WTC11 (cell line): Measurements from ENCODE around the gene SSC5D. TPM values are rescaled to one million over a fixed set of nuclear protein-coding genes. Genes with fewer than 3 reads are reported as not detected.

Experiments
- ATAC-seq: fragments of 200-7000 bp; cut with Tn5 transposase; 2 replicates; pipeline ENCODE4 v1.10.0; 2021; ENCODE audit warnings: mild to moderate bottlenecking, moderate library complexity
- CTCF ChIA-PET: fragments of 300-600 bp; sonication (Branson Sonifier 250); formaldehyde crosslinking; loops from one replicate; lab custom pipeline; 2021; ENCODE audit warnings: antibody characterized with exemption; lab: Charles Lee
- POLR2A ChIA-PET: fragments of 350-600 bp; sonication (Branson Sonifier 250); formaldehyde crosslinking; loops from one replicate; lab custom pipeline; 2021; ENCODE audit warnings: antibody characterized with exemption; lab: Charles Lee
- DNase-seq: peaks from one replicate; pipeline ENCODE4 v3.0.0; 2021; ENCODE audit warnings: low spot score
- H3K27ac Mint-ChIP-seq: 2 replicates; pipeline ENCODE4 v1.8.0; 2021; ENCODE audit warnings: mixed read lengths
- H3K27me3 Mint-ChIP-seq: 2 replicates; pipeline ENCODE4 v1.8.0; 2021; ENCODE audit warnings: low read depth, mild to moderate bottlenecking, moderate library complexity, mixed read lengths
- H3K36me3 Mint-ChIP-seq: 2 replicates; pipeline ENCODE4 v1.8.0; 2021; ENCODE audit warnings: mixed read lengths
- H3K4me1 Mint-ChIP-seq: 2 replicates; pipeline ENCODE4 v1.8.0; 2022; ENCODE audit warnings: mixed read lengths
- H3K4me3 Mint-ChIP-seq: 2 replicates; pipeline ENCODE4 v1.8.0; 2021; ENCODE audit warnings: mild to moderate bottlenecking, moderate library complexity, mixed read lengths
- H3K9me3 Mint-ChIP-seq: 2 replicates; pipeline ENCODE4 v1.8.0; 2021; ENCODE audit warnings: mixed read lengths
- ATF1 ChIP-seq: sonication (generic); formaldehyde crosslinking; IDR thresholded peaks from 2 replicates; pipeline ENCODE4 v1.8.1; 2023; ENCODE audit warnings: mild to moderate bottlenecking, moderate library complexity, missing genetic modification reagents
- FOXP1 ChIP-seq: sonication (generic); formaldehyde crosslinking; IDR thresholded peaks from 2 replicates; pipeline ENCODE4 v1.8.0; 2022; ENCODE audit warnings: missing genetic modification reagents, mild to moderate bottlenecking, moderate library complexity, borderline replicate concordance
- NFATC4 ChIP-seq: fragments of 250-450 bp; sonication (Bioruptor Pico); IDR thresholded peaks from 2 replicates; pipeline ENCODE4 v1.9.0; 2021; ENCODE audit warnings: mild to moderate bottlenecking
- NFE2L1 ChIP-seq: sonication (generic); formaldehyde crosslinking; IDR thresholded peaks from 2 replicates; pipeline ENCODE4 v1.8.1; 2023; ENCODE audit warnings: missing genetic modification reagents
- NFYB ChIP-seq: sonication (generic); formaldehyde crosslinking; conservative IDR thresholded peaks from 2 replicates; pipeline ENCODE4 v1.8.0; 2022; ENCODE audit warnings: low read depth, missing genetic modification reagents
- NR2C2 ChIP-seq: sonication (generic); formaldehyde crosslinking; IDR thresholded peaks from 2 replicates; pipeline ENCODE4 v1.8.0; 2022; ENCODE audit warnings: mild to moderate bottlenecking, missing genetic modification reagents
- NR3C1 ChIP-seq: sonication (generic); formaldehyde crosslinking; conservative IDR thresholded peaks from 2 replicates; pipeline ENCODE4 v1.8.1; 2023; ENCODE audit warnings: low read depth, mild to moderate bottlenecking, missing genetic modification reagents
- SMAD3 ChIP-seq: sonication (generic); formaldehyde crosslinking; IDR thresholded peaks from 2 replicates; pipeline ENCODE4 v1.8.0; 2022; ENCODE audit warnings: missing genetic modification reagents, mild to moderate bottlenecking, borderline replicate concordance
- SMAD4 ChIP-seq: sonication (generic); formaldehyde crosslinking; IDR thresholded peaks from 2 replicates; pipeline ENCODE4 v1.8.0; 2022; ENCODE audit warnings: mild to moderate bottlenecking, missing genetic modification reagents
- SOX15 ChIP-seq: fragments of 250-450 bp; sonication (Bioruptor Pico); IDR thresholded peaks from 2 replicates; pipeline ENCODE4 v1.9.0; 2021; ENCODE audit warnings: mild to moderate bottlenecking
- SP1 ChIP-seq: sonication (generic); formaldehyde crosslinking; conservative IDR thresholded peaks from 2 replicates; pipeline ENCODE4 v1.8.1; 2022; ENCODE audit warnings: missing genetic modification reagents
- TCF7 ChIP-seq: sonication (generic); formaldehyde crosslinking; IDR thresholded peaks from 2 replicates; pipeline ENCODE4 v1.8.0; 2022; ENCODE audit warnings: mild to moderate bottlenecking, low read depth, missing genetic modification reagents, moderate library complexity
- ZNF121 ChIP-seq: sonication (generic); formaldehyde crosslinking; IDR thresholded peaks from 2 replicates; pipeline ENCODE4 v1.8.0; 2023; ENCODE audit warnings: missing genetic modification reagents
- ZNF317 ChIP-seq: sonication (generic); formaldehyde crosslinking; IDR thresholded peaks from 2 replicates; pipeline ENCODE4 v1.8.1; 2023; ENCODE audit warnings: low read depth, mild to moderate bottlenecking, moderate library complexity, missing genetic modification reagents, borderline replicate concordance
- total RNA-seq: library from RNA; stranded (reverse); gene quantifications from 3 replicates; pipeline ENCODE4 v1.2.3, GENCODE V29; 2021
- TF ChIP-seq, protein P1 (sequence below): sonication (generic); formaldehyde crosslinking; IDR thresholded peaks from 2 replicates; pipeline ENCODE4 v1.8.1; 2023; ENCODE audit warnings: mild to moderate bottlenecking, missing genetic modification reagents
- TF ChIP-seq, protein P2 (sequence below): sonication (generic); formaldehyde crosslinking; IDR thresholded peaks from 2 replicates; pipeline ENCODE4 v1.8.1; 2022; ENCODE audit warnings: mild to moderate bottlenecking, moderate library complexity, missing genetic modification reagents
- TF ChIP-seq, protein P3 (sequence below): sonication (generic); formaldehyde crosslinking; IDR thresholded peaks from 2 replicates; pipeline ENCODE4 v1.8.1; 2023; ENCODE audit warnings: mild to moderate bottlenecking, missing genetic modification reagents, borderline replicate concordance
- TF ChIP-seq, protein P4 (sequence below): sonication (generic); formaldehyde crosslinking; conservative IDR thresholded peaks from 2 replicates; pipeline ENCODE4 v1.8.1; 2023; ENCODE audit warnings: mild to moderate bottlenecking, low read depth, missing genetic modification reagents, moderate library complexity
- TF ChIP-seq, protein P5 (sequence below): sonication (generic); formaldehyde crosslinking; IDR thresholded peaks from 2 replicates; pipeline ENCODE4 v1.8.0; 2022; ENCODE audit warnings: mild to moderate bottlenecking, missing genetic modification reagents
- TF ChIP-seq, protein P6 (sequence below): fragments of 250-450 bp; sonication (Bioruptor Pico); IDR thresholded peaks from 2 replicates; pipeline ENCODE4 v1.9.0; 2021; ENCODE audit warnings: mild to moderate bottlenecking
- TF ChIP-seq, protein P7 (sequence below): fragments of 250-450 bp; sonication (Bioruptor Pico); IDR thresholded peaks from 2 replicates; pipeline ENCODE4 v1.9.0; 2021; ENCODE audit warnings: moderate library complexity, mild to moderate bottlenecking, inconsistent platforms, borderline replicate concordance

SSC5D gene
- total RNA-seq, 1 experiment from 2014 or later = 2.9 TPM

DNA sequence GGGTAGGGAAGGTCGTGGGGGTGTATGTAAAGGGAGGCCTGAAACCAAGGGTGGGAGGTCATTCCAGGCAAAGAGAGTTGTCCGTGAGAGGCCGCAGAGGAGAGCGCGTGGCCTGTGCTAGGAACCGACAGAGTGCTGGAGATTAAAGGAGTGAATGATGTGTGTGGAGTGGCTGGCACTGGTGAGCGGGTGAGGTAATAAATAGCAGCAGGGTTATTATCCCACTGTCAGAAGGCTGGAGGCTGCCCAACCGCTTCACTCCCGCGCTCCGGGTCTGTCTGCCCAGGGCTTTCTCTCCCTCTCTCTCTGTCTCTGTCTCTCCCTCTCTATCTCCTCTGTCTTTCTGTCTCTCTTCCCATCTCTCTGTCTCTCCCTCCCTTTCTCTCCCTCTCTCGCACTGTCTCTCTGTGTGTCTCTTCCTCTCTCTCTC, 75.0 kb downstream of the SSC5D start (continued):
- TF ChIP-seq, protein P1, sequence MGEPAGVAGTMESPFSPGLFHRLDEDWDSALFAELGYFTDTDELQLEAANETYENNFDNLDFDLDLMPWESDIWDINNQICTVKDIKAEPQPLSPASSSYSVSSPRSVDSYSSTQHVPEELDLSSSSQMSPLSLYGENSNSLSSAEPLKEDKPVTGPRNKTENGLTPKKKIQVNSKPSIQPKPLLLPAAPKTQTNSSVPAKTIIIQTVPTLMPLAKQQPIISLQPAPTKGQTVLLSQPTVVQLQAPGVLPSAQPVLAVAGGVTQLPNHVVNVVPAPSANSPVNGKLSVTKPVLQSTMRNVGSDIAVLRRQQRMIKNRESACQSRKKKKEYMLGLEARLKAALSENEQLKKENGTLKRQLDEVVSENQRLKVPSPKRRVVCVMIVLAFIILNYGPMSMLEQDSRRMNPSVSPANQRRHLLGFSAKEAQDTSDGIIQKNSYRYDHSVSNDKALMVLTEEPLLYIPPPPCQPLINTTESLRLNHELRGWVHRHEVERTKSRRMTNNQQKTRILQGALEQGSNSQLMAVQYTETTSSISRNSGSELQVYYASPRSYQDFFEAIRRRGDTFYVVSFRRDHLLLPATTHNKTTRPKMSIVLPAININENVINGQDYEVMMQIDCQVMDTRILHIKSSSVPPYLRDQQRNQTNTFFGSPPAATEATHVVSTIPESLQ (CRISPR knock-in tag) = no peak
- TF ChIP-seq SMAD3 (CRISPR knock-in tag) (no peak), NFYB (CRISPR knock-in tag) (no peak), FOXP1 (CRISPR knock-in tag) (no peak), TCF7 (no peak)
- TF ChIP-seq, protein P2, sequence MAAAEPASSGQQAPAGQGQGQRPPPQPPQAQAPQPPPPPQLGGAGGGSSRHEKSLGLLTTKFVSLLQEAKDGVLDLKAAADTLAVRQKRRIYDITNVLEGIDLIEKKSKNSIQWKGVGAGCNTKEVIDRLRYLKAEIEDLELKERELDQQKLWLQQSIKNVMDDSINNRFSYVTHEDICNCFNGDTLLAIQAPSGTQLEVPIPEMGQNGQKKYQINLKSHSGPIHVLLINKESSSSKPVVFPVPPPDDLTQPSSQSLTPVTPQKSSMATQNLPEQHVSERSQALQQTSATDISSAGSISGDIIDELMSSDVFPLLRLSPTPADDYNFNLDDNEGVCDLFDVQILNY (CRISPR knock-in tag) = no peak

DNA sequence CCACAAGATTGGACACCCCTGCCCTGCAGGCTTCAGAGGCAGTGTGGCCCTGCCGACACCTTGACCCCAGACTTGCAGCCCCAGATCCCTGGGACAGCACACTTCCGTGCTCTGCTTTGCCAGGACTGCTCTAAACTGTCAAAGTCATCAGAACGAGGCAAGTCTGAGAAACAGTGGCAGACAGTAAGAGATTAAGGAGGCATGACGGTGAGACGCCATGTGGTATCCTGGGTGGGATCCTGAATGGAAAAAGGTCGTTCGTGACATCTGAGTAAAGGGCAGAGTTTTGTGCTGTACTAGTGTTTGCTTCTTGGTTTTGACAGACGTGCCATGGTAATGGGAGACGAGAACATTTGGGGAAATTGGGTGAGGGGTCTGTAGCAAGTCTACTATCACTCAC, 78.6 kb downstream of the SSC5D start:
- no peaks in the 10 kb centered on the region for H3K36me3 Mint-ChIP-seq
- no peak overlapping the region for H3K27ac Mint-ChIP-seq
- no peak overlapping the region for H3K4me3 Mint-ChIP-seq
- ChIA-PET POLR2A (no interaction called here), CTCF (interaction anchor here (0.9 kb wide), 1 partner anchor 99 kb away, joined by 3 read pairs; no protein-coding TSS in a partner anchor)
- no peak for DNase-seq
- no peak for ATAC-seq
- 0 out of 2 replicates have a peak, but pooled peaks cover 3% of the 10 kb centered on the region for H3K9me3 Mint-ChIP-seq
- peaks cover 11% of the 10 kb centered on the region for H3K27me3 Mint-ChIP-seq
- no peaks in the 10 kb centered on the region for H3K4me1 Mint-ChIP-seq
- TF ChIP-seq NFATC4 (CRISPR knock-in tag) = no peak
- no peak for TF ChIP-seq ZNF317
- no peak for TF ChIP-seq FOXP1 (CRISPR knock-in tag)
- TF ChIP-seq, protein P3, sequence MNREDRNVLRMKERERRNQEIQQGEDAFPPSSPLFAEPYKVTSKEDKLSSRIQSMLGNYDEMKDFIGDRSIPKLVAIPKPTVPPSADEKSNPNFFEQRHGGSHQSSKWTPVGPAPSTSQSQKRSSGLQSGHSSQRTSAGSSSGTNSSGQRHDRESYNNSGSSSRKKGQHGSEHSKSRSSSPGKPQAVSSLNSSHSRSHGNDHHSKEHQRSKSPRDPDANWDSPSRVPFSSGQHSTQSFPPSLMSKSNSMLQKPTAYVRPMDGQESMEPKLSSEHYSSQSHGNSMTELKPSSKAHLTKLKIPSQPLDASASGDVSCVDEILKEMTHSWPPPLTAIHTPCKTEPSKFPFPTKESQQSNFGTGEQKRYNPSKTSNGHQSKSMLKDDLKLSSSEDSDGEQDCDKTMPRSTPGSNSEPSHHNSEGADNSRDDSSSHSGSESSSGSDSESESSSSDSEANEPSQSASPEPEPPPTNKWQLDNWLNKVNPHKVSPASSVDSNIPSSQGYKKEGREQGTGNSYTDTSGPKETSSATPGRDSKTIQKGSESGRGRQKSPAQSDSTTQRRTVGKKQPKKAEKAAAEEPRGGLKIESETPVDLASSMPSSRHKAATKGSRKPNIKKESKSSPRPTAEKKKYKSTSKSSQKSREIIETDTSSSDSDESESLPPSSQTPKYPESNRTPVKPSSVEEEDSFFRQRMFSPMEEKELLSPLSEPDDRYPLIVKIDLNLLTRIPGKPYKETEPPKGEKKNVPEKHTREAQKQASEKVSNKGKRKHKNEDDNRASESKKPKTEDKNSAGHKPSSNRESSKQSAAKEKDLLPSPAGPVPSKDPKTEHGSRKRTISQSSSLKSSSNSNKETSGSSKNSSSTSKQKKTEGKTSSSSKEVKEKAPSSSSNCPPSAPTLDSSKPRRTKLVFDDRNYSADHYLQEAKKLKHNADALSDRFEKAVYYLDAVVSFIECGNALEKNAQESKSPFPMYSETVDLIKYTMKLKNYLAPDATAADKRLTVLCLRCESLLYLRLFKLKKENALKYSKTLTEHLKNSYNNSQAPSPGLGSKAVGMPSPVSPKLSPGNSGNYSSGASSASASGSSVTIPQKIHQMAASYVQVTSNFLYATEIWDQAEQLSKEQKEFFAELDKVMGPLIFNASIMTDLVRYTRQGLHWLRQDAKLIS = no peak
- TF ChIP-seq, protein P4, sequence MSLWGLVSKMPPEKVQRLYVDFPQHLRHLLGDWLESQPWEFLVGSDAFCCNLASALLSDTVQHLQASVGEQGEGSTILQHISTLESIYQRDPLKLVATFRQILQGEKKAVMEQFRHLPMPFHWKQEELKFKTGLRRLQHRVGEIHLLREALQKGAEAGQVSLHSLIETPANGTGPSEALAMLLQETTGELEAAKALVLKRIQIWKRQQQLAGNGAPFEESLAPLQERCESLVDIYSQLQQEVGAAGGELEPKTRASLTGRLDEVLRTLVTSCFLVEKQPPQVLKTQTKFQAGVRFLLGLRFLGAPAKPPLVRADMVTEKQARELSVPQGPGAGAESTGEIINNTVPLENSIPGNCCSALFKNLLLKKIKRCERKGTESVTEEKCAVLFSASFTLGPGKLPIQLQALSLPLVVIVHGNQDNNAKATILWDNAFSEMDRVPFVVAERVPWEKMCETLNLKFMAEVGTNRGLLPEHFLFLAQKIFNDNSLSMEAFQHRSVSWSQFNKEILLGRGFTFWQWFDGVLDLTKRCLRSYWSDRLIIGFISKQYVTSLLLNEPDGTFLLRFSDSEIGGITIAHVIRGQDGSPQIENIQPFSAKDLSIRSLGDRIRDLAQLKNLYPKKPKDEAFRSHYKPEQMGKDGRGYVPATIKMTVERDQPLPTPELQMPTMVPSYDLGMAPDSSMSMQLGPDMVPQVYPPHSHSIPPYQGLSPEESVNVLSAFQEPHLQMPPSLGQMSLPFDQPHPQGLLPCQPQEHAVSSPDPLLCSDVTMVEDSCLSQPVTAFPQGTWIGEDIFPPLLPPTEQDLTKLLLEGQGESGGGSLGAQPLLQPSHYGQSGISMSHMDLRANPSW (CRISPR knock-in tag) = no peak
- TF ChIP-seq, protein P5, sequence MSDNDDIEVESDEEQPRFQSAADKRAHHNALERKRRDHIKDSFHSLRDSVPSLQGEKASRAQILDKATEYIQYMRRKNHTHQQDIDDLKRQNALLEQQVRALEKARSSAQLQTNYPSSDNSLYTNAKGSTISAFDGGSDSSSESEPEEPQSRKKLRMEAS (CRISPR knock-in tag) = no peak
- no peak for TF ChIP-seq ATF1 (CRISPR knock-in tag)
- no peak for TF ChIP-seq ZNF121 (CRISPR knock-in tag)
- TF ChIP-seq, protein P6, sequence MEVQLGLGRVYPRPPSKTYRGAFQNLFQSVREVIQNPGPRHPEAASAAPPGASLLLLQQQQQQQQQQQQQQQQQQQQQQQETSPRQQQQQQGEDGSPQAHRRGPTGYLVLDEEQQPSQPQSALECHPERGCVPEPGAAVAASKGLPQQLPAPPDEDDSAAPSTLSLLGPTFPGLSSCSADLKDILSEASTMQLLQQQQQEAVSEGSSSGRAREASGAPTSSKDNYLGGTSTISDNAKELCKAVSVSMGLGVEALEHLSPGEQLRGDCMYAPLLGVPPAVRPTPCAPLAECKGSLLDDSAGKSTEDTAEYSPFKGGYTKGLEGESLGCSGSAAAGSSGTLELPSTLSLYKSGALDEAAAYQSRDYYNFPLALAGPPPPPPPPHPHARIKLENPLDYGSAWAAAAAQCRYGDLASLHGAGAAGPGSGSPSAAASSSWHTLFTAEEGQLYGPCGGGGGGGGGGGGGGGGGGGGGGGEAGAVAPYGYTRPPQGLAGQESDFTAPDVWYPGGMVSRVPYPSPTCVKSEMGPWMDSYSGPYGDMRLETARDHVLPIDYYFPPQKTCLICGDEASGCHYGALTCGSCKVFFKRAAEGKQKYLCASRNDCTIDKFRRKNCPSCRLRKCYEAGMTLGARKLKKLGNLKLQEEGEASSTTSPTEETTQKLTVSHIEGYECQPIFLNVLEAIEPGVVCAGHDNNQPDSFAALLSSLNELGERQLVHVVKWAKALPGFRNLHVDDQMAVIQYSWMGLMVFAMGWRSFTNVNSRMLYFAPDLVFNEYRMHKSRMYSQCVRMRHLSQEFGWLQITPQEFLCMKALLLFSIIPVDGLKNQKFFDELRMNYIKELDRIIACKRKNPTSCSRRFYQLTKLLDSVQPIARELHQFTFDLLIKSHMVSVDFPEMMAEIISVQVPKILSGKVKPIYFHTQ (CRISPR knock-in tag) = no peak
- no peak for TF ChIP-seq SMAD4
- TF ChIP-seq SP1 (CRISPR knock-in tag) = no peak
- no peak for TF ChIP-seq SOX15 (CRISPR knock-in tag)
- TF ChIP-seq NR2C2 (CRISPR knock-in tag) = no peak
- TF ChIP-seq, protein P7, sequence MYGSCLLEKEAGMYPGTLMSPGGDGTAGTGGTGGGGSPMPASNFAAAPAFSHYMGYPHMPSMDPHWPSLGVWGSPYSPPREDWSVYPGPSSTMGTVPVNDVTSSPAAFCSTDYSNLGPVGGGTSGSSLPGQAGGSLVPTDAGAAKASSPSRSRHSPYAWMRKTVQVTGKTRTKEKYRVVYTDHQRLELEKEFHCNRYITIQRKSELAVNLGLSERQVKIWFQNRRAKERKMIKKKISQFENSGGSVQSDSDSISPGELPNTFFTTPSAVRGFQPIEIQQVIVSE (CRISPR knock-in tag) = no peak
- TF ChIP-seq NFE2L1 (CRISPR knock-in tag) = no peak
- TF ChIP-seq NR3C1 (CRISPR knock-in tag) = no peak
